ENCODE results near the gene JOSD1.
A peak's percentile ranks its signal among the peaks of the same experiment; 100 is the strongest.
"Not testable (repeated sequence)": the region's sequence is repeated elsewhere in the genome, so short reads cannot be mapped to it uniquely, and the experiment has no call there.

Gene JOSD1

DNA sequence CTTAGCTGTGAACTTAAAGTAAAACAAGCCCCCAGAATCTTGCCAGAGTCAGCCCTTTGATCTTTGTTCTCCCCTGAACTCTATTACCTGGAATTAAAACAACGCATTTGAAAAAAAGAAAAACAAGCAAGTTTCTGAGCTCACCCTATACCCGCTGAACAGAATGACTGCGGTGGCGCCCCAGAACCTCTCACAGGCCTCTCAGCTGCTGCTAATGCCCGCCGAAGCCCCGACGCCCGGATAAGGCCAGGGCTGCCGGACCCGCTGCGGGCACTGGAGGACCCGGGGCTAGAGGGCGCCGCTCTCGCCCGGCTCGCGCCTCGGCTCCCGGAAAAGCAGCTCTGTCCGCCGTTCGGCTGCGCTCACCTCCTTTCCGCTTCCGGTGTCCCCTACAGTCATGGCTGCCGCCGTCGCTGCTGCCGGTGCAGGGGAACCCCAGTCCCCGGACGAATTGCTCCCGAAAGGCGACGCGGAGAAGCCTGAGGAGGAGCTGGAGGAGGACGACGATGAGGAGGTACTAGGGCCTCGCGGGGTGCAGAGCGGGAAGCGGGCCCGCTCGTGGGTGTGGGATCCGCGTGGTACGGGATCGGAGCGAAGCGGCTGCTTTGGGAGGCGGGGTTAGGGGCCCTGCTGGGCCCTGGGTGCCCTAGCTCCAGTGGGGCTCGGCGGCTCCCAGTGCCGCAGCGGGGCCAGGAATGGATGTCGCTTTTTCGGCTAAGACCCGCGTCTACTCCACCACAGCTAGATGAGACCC is 19.0 kb downstream of the JOSD1 start, which contains the start of gene TOMM22:
TSS of gene TOMM22 (plus strand) at position 376 of the 754 bp plus-strand sequence. CDS start at position 398, 22 bp downstream.
- DNase-seq: peak; percentile 85

DNA sequence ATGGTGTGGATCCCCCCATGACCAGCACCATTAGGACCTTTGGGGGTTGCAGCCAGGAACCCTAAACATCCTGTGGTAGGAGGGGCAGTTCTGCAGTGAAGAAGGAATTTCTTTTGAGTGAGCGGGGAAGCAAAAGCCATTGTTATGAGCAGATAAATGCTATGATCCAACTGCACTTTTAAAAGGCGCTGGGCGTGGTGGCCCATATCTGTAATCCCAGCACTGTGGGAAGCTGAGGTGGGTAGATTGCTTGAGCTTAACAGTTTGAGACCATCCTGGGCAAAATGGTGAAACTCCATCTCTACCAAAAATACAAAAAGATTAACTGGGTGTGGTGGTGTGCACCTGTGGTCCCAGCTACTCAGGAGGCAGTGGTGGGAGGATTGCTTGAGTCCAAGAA is 24.9 kb downstream of the JOSD1 start:
- DNase-seq: no peak

- DNase-seq: no peak
Measured at GRCh38 chr22:38674888-38675287, 25.9 kb downstream of the JOSD1 start.

GRCh38 chr22:38657045-38657909 is 43.5 kb downstream of the JOSD1 start:
- DNase-seq: no peak

GRCh38 chr22:38656256-38657044 is 44.3 kb downstream of the JOSD1 start, which contains the start of the genes CBY1 and FAM227A:
Gene CBY1, plus strand, starts transcription at chr22:38656638. Its CDS starts 11,417 bp downstream, at chr22:38668055.
Gene FAM227A, minus strand, starts transcription at chr22:38656392. Its CDS starts 6,224 bp downstream, at chr22:38650168.
- DNase-seq: peak; percentile 82

DNA sequence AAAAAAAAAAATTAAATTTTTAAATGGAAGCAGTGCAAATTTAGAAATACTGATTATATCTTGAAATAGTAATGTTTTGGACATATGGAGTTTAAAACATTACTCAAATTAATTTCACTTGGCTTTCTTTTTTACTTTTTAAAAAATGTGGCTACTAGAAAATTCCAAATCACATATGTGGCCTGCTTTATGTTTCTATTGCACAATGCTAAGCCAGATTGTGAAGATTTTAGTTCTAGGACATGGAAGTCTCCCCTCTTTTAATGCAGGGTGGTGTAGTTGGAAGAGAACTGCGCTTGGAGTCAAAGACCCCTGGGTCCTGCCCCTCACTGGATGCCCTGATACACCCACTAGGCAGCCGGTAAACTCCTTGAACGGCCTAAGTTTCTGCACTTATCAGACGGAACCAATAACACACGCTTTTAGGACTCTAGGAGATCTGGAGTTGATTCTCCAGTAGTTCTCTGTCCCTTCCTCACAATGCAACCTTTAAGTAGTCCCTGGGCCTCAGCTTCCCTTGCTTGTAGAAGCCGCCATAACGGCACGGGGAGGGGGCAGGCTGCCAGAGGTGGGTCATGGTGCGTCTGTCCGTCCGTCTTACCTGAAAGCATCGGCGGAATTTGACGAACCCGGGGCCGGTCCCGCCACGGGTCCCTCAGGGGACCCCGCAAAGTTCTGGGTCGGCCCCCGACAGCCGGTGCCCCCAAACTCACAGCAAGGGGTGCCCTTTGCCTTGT is 45.1 kb downstream of the JOSD1 start:
- peak; percentile 12 for DNase-seq

- DNase-seq: no peak
Measured at GRCh38 chr22:38653741-38654140, 47.0 kb downstream of the JOSD1 start.

DNA sequence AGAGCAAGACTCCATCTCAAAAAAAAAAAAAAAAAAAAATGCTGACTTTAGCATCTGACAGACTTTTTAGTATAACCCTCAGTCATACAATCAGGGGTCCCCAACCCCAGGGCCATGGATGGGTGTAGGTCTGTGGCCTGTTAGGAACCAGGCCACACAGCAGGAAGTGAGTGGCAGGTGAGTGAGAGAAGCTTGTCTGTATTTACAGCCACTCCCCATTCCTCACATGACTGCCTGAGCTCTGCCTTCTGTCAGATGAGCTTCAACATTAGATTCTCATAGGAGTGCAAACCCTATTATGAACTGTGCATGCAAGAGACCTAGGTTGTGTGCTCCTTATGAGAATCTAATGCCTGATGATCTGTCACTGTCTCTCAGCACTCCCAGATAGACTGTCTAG is 47.9 kb downstream of the JOSD1 start:
- no peak for DNase-seq

DNA sequence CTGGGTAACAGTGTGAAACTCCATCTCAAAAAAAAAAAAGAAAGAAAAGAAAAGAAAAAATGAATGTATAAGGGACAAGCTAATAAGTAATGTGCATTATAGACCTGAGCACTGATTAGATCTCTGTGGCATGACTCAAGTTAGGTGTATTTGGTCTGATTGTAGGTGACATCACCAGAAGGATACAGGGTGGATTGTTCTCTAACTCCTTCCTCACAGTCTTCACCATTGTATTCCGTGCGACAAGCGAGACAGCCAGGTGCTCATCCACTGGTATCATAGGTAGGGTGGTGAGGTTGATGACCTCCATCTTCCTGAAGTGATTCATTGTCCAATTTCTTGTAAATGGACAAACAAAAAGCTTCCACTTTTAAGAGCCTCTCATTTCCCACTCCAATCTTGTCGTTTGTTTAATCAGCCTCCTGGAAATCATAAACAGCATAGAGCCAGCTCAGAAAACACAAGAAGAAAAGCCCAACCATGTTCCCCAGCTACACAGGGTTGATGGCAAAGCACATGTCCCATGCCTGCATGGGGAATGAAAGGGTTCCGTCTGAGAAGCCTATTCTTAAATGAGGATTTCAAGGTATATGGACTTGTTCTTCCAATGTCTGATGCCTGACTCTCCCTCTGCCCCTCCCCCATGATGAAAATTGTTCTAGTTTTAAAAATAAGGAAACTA is 50.8 kb downstream of the JOSD1 start:
- no peak for DNase-seq

DNA sequence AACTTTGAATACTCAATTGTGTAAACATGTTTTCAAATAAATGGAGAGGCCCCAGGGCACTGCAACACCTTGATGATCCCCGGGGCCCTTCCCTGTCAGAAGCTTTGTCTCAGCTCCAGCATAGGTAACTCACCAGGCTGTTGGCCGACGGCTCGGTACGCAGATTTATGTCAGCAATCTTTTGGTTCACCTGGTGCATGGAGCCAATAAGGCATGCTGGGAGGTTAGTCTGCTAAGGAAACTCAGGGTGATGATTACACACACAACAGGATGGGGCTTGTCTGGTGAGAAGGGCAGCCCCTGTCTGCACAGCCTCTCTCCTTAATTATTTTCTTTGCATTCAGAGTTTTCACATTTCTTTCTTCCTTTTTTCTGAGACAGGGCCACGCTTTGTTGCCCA is 55.3 kb downstream of the JOSD1 start:
- DNase-seq: no peak

DNA sequence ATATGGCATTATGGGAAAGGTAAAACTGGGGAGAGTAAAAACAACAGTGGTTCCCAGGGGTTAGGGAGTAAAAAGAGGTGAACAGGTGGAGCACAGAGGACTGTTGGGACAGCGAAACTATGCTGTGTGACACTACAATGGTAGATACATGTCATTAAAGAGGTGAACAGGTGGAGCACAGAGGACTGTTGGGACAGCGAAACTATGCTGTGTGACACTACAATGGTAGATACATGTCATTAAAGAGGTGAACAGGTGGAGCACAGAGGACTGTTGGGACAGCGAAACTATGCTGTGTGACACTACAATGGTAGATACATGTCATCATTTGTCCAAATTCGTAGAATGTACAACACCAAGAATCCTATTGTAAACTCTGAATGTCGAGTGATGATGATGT is 56.5 kb downstream of the JOSD1 start:
- DNase-seq: not testable (repeated sequence)

GRCh38 chr22:38641476-38642040 is 59.2 kb downstream of the JOSD1 start:
- DNase-seq: no peak

DNA sequence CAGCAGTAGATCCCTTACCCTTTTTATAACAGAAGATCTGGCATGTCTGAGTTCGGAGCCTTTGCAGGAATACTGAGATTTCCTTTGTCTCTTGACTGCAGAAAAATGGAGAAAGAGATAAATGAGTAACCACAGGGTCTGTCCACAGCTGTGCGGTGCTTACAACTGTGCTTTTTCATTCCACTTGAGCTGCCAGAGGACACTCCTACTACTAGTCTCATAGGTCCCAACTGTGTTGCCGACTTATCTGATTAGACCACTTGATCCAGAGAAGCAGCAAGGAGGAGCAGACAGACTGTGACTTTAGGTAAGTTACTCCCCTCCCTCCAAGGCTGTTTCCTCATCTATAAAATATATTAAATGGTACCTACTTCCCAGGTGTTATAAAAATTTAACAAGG is 62.0 kb downstream of the JOSD1 start:
- no peak for DNase-seq

DNA sequence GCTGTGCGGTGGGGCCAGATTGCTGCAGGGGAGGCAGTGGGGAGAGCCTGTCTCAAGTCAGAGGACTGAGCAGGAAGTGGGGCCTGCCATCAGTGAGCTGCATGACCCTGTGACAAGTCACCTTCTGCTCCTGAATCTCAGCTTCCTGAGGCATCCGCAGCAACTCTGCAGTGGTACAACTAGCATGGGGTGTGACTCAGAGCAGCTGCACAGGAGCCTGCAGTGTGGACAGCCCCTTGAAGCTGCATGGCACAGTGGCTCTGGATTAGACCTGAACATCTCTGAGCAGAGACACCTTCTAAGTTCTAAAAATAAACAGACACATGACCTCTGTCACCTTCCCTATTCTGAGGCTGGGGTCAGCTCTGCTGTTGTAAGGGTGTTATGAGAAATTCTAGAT is 62.5 kb downstream of the JOSD1 start:
- no peak for DNase-seq
